Mucosa of rectum (tissue), 2 donors: ENCODE results near the gene SMARCC1.

Experiments
- H3K27ac ChIP-seq, 2 donors: one replicate each; pipeline ENCODE4 v1.7.0; 2013; ENCODE audit warnings: inconsistent platforms in 2 of 2, low read depth in 2 of 2, low read length in 2 of 2
- H3K27me3 ChIP-seq, 2 donors: one replicate each; pipeline ENCODE4 v1.7.0; 2013; ENCODE audit warnings: low read length in 2 of 2; ENCODE audit not compliant: control insufficient read depth in 2 of 2, insufficient read depth in 2 of 2
- H3K36me3 ChIP-seq, 2 donors: one replicate each; pipeline ENCODE4 v1.7.0; 2013; ENCODE audit warnings: low read length in 2 of 2; ENCODE audit not compliant: control insufficient read depth in 2 of 2, insufficient read depth in 2 of 2
- H3K4me1 ChIP-seq, 2 donors: one replicate each; pipeline ENCODE4 v1.7.0; 2013; ENCODE audit warnings: low read length in 2 of 2, mild to moderate bottlenecking in 1 of 2; ENCODE audit not compliant: control insufficient read depth in 2 of 2, insufficient read depth in 2 of 2
- H3K4me3 ChIP-seq, 2 donors: one replicate each; pipeline ENCODE4 v1.7.0; 2013; ENCODE audit warnings: low read length in 2 of 2
- H3K9ac ChIP-seq, 2 donors: one replicate each; pipeline ENCODE4 v1.7.0; 2013; ENCODE audit warnings: low read length in 2 of 2, low read depth in 1 of 2, mild to moderate bottlenecking in 1 of 2
- H3K9me3 ChIP-seq, 2 donors: one replicate each; pipeline ENCODE4 v1.7.0; 2013; ENCODE audit warnings: low read length in 2 of 2; ENCODE audit not compliant: control insufficient read depth in 2 of 2
- donor health status: healthy.
- donor health status: Normal muscosa, but diverticular disease.

Gene SMARCC1

DNA sequence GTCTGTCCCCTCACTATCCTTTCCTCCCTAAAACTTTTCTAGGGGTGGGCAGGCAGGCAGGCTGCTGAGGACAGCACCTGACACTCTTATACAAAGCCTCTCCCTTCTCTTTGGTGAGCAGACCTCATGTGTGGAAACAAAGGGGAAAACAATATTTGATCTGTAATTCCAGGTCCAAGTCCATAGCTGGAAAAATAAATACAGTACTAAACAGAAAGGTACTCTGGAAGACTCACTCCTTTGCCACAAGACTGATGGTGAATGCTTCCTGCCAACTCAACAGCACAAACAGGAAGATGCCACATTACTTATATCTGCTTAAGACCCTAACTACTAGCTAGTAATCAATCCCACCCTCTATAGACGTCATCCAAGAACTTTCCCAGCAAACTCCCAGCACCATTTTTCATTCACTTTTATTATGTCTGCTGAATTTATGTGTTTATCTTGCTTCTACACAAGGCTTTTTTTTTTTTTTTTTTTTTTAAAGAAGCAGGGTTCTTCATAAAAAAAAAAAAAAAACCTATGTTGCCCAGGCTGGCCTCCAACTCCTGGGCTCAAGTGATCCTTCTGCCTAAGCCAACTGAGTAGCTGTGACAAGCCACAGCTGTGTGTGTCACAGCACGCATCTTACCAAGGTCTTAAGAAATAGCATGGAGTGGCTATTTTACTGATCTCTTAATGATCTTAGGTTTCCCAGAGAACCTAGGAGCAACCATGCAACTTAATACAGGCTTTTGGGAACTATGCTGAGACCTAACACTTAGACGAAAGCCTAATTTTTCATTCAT, 158.8 kb downstream of the SMARCC1 start:
- Histone ChIP-seq H3K4me1 (peaks cover 0 to 3% of the 10 kb centered on the region in 2 donors), H3K27me3 (no peaks in the 10 kb centered on the region), H3K9me3 (no peaks in the 10 kb centered on the region), H3K4me3 (no peak overlapping the region), H3K9ac (no peak overlapping the region), H3K36me3 (peaks cover 19 to 53% of the 10 kb centered on the region in 2 donors), H3K27ac (peak overlapping the region; percentile 9 to 21)

DNA sequence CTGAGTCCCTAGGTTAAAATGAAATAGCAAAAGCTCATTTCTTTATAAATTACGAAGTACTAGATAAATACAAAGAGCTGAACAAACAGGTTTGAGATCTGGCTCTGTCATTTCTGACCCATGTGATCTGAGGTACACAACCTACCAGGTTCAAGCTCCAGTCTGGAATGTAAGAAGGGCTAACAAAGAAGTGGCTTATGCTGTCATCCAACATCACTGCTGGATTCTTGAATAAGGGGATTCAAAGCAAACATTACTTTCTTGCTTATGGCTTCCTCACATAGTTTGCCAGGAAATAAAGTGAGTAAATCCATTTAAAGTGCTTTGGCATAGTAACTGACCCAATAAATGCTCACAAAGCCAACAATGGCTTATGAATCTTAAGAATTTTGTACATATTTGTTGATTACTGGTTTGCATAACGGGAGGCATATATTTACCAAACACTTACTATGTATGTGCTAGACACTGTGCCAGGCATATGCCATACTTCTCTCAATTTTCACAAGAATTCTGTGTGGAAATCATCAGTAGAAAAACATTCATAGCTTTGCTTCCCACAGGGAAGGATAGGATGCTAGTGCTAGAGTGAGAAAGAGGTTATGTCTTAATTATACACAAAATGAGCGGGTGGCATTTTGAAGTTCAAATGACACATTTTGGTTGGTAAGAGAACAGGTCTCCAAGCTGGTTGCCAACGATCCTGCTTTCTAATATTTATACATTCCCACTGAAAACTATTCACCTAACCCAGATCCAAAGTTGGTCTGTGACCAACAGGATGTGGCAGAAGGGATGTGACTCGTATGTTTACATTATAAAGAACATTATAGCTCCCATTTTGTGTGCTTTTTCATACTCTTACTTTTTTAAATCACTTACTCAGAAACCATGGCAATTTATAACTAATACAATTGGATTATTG, 164.3 kb downstream of the SMARCC1 start:
- no peak overlapping the region for H3K4me3 ChIP-seq
- peaks cover 0 to 3% of the 10 kb centered on the region in 2 donors for H3K4me1 ChIP-seq
- no peak overlapping the region for H3K9ac ChIP-seq
- H3K36me3 ChIP-seq = peaks cover 19 to 51% of the 10 kb centered on the region in 2 donors
- H3K27ac ChIP-seq = no peak overlapping the region
- H3K27me3 ChIP-seq = no peaks in the 10 kb centered on the region
- H3K9me3 ChIP-seq = no peaks in the 10 kb centered on the region

DNA sequence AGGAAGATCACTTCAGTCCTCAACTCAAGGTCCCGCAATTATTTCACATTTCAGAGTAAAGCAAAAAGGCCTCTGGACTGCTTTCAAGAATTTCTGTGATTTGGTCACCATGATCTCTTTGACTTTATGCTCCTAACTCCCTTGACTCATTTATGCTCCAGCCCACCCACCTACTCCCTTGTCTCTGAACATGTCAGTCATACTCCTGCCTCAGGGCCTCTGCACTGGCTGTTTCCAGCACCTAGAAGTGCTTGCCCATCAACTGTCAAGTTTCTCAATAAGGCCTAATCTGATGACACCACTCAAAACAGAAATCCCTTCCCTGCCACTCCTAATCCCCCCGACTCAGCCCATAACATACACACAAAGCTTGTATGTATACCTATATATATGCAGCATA, 166.9 kb downstream of the SMARCC1 start:
- no peak overlapping the region for H3K4me3 ChIP-seq
- H3K4me1 ChIP-seq = peaks cover 0 to 3% of the 10 kb centered on the region in 2 donors
- H3K27ac ChIP-seq = no peak overlapping the region
- H3K27me3 ChIP-seq = no peaks in the 10 kb centered on the region
- H3K9me3 ChIP-seq = no peaks in the 10 kb centered on the region
- no peak overlapping the region for H3K9ac ChIP-seq
- H3K36me3 ChIP-seq = peaks cover 21 to 41% of the 10 kb centered on the region in 2 donors

DNA sequence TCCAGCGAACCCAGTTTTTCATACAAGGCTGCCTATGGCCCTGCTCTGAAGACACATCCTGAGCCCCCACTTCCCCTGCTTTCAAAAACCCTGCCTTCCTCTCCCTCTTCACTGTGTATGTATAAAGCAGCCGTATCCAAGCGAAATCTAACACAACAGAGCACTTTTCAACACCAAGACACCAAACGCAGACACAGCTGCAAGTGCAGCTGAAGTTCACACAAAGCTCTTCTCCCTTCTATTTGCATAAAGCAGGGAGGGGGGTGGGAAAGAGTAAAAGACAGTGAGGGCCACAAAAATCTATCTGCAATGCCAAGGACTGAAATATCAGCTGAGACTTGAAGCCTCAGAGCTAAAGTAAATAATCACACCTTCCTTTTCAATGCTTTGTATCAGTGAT, 168.0 kb downstream of the SMARCC1 start:
- H3K4me1 ChIP-seq = no peaks in the 10 kb centered on the region
- no peaks in the 10 kb centered on the region for H3K27me3 ChIP-seq
- H3K27ac ChIP-seq = no peak overlapping the region
- peaks cover 17 to 37% of the 10 kb centered on the region in 2 donors for H3K36me3 ChIP-seq
- no peak overlapping the region for H3K4me3 ChIP-seq
- no peaks in the 10 kb centered on the region for H3K9me3 ChIP-seq
- H3K9ac ChIP-seq = no peak overlapping the region

DNA sequence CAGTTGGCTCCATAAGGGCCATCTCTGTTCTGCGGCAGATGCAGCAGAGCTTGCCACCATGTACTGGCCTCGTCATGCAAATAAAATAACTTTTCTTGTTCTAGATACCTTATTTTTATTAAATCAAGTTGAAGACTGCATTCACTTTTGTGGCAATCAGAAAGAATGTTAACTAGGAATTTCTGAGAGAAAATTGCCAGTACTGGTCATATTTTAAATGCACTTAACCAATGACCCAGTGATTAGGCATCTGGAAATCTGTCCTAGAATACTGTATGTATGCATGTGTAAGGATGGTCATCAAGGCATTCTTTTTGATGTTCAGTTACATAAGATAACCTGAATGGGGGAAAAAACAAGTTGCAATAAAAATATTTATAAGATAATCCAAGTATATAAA, 168.8 kb downstream of the SMARCC1 start:
- Histone ChIP-seq H3K9me3 (no peaks in the 10 kb centered on the region), H3K27me3 (no peaks in the 10 kb centered on the region), H3K4me3 (no peak overlapping the region), H3K9ac (no peak overlapping the region), H3K36me3 (peaks cover 21 to 34% of the 10 kb centered on the region in 2 donors), H3K27ac (no peak overlapping the region), H3K4me1 (no peaks in the 10 kb centered on the region)

DNA sequence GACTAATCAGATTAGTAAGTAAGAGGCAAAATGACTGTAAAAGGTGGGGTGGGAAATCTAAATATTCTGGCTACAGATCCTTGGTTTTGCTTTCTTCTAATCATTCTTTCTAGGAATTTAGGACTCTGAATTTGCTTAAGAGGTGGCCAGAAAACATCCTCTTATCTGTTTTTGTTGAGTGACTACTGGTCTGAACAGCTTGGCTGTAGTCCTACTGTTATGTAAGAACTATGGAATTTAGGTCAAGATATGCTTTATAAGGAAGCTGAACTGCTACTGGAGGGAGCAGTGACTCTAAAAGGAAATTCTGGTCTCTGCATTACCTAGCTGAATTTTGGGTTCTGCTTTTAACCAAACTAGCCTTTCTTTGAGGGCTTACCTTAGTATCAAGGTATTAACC, 169.5 kb downstream of the SMARCC1 start:
- no peaks in the 10 kb centered on the region for H3K27me3 ChIP-seq
- H3K36me3 ChIP-seq = peaks cover 19 to 29% of the 10 kb centered on the region in 2 donors
- H3K9me3 ChIP-seq = no peaks in the 10 kb centered on the region
- peaks cover 3 to 5% of the 10 kb centered on the region in 2 donors for H3K4me1 ChIP-seq
- no peak overlapping the region for H3K4me3 ChIP-seq
- H3K27ac ChIP-seq = peak overlapping the region in 1 of 2 donors; percentile 14
- H3K9ac ChIP-seq = no peak overlapping the region

DNA sequence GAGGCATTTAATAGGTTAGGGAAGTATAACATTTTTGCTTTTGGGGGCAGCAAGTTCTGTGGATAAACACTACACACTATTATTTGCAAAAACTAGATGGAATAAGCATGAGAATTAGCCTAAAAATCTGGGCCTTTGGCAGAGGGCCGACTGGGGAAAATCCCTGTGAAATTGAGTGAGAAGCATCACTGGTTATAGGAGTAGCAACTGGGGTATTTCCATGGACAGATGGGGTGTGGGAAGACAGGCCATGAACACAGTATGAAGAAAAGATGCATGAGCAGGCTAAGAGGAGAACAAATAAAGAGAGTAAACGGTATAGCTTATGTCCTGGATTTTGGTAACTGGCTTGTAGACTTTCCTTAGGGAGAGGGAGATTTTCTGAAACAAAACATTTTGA, 170.1 kb downstream of the SMARCC1 start:
- no peaks in the 10 kb centered on the region for H3K9me3 ChIP-seq
- H3K4me3 ChIP-seq = no peak overlapping the region
- H3K27me3 ChIP-seq = no peaks in the 10 kb centered on the region
- peak overlapping the region in 1 of 2 donors; percentile 14 for H3K27ac ChIP-seq
- H3K4me1 ChIP-seq = peaks cover 3 to 7% of the 10 kb centered on the region in 2 donors
- H3K36me3 ChIP-seq = peaks cover 17 to 25% of the 10 kb centered on the region in 2 donors
- H3K9ac ChIP-seq = no peak overlapping the region

DNA sequence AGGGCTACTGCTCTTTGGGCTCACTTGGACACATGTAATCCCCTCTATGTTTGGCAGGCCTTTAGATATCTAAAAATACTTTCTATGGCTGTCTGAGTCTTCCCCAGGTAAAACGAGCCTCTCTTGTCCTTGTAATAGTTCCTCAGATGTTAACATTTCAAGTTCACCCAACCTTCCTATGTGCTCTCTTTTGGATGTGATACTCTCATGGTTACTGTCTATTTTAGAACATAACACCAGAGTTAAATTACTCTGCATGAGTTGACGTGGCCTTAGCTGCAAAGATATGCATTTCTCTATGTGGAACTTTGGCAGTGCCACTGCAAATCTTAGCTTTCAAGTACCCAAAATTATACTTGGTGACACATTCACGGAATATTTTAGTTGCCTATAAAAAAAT, 171.1 kb downstream of the SMARCC1 start:
- no peak overlapping the region for H3K27ac ChIP-seq
- no peak overlapping the region for H3K4me3 ChIP-seq
- peaks cover 8 to 13% of the 10 kb centered on the region in 2 donors for H3K4me1 ChIP-seq
- H3K9me3 ChIP-seq = no peaks in the 10 kb centered on the region
- H3K27me3 ChIP-seq = no peaks in the 10 kb centered on the region
- H3K36me3 ChIP-seq = peaks cover 17 to 28% of the 10 kb centered on the region in 2 donors
- H3K9ac ChIP-seq = no peak overlapping the region

DNA sequence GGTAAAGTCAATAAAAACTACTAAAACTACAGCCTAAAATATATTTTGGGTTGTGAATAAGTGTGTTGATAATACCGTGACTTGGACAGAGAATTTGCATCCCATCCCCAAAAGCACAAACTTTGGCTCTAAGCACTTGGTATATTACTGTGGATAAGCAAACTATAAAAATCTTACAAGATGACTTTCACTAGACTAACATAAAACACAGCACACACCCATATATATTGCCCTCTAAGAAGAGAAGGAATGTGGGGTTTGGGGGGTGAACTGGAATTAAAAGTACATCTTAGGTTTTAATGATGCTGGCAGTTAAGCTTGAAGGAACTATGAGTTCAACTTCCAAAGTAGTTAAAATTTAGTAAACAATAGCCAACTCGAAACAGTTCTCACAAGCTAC, 174.4 kb downstream of the SMARCC1 start:
- no peaks in the 10 kb centered on the region for H3K9me3 ChIP-seq
- no peak overlapping the region for H3K9ac ChIP-seq
- no peak overlapping the region for H3K4me3 ChIP-seq
- H3K27me3 ChIP-seq = no peaks in the 10 kb centered on the region
- peaks cover 16 to 19% of the 10 kb centered on the region in 2 donors for H3K4me1 ChIP-seq
- H3K27ac ChIP-seq = no peak overlapping the region
- peaks cover 17 to 39% of the 10 kb centered on the region in 2 donors for H3K36me3 ChIP-seq

DNA sequence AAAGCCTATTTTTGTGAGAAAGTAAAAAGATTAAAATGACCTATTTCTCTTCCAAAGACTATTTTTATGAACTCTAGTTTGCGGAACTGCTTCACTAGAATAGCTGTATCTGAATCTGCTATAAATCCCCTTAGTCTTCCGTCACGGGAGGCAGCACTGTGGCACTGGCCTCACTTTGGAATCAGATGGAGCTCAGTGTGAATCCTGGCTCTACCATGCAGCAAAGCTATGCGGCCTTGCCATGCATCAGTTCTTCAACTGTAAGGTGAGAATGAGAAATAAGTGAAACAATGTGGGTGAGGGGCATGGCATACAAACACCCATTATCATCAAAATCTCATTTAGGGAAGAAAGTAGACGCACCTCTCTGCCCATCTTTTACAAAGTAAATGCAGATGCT, 175.5 kb downstream of the SMARCC1 start:
- Histone ChIP-seq H3K9me3 (no peaks in the 10 kb centered on the region), H3K27me3 (no peaks in the 10 kb centered on the region), H3K27ac (no peak overlapping the region), H3K9ac (no peak overlapping the region), H3K36me3 (peaks cover 17 to 39% of the 10 kb centered on the region in 2 donors), H3K4me3 (no peak overlapping the region), H3K4me1 (peaks cover 16 to 19% of the 10 kb centered on the region in 2 donors)
